Mesendoderm (in vitro differentiated cells): Measurements from ENCODE around the gene GTPBP10.
A peak's percentile ranks its signal among the peaks of the same experiment; 100 is the strongest.

ENCODE experiments used
- DNase-seq: peaks from one replicate; pipeline ENCODE4 v3.0.0; 2013
- H2AK5ac ChIP-seq: 2 replicates; pipeline ENCODE4 v1.6.1; 2013; ENCODE audit warnings: low read length, inconsistent platforms
- H2BK120ac ChIP-seq: 2 replicates; pipeline ENCODE4 v1.6.1; 2013; ENCODE audit warnings: low read depth, mild to moderate bottlenecking, low read length, moderate library complexity, mixed read lengths
- H2BK15ac ChIP-seq: replicated peaks from 2 replicates; pipeline ENCODE4 v1.6.1; 2013; ENCODE audit warnings: low read depth, mild to moderate bottlenecking, moderate library complexity
- H2BK5ac ChIP-seq: 2 replicates; pipeline ENCODE4 v1.6.1; 2013; ENCODE audit warnings: low read length, inconsistent platforms
- H3K18ac ChIP-seq: 2 replicates; pipeline ENCODE4 v1.6.1; 2013; ENCODE audit warnings: mild to moderate bottlenecking, low read length, mixed read lengths
- H3K23ac ChIP-seq: one replicate; pipeline ENCODE4 v1.6.1; 2013; ENCODE audit warnings: low read length
- H3K27ac ChIP-seq: 2 replicates; pipeline ENCODE4 v1.5.1; 2013; ENCODE audit warnings: low read depth, mild to moderate bottlenecking, inconsistent platforms, low read length, moderate library complexity
- H3K27me3 ChIP-seq: 2 replicates; pipeline ENCODE4 v1.6.1; 2013; ENCODE audit warnings: low read length, control low read depth, mild to moderate bottlenecking, inconsistent platforms; ENCODE audit not compliant: insufficient read depth, poor library complexity
- H3K36me3 ChIP-seq: 2 replicates; pipeline ENCODE4 v1.6.1; 2013; ENCODE audit warnings: low read length, inconsistent platforms; ENCODE audit not compliant: control insufficient read depth, insufficient read depth
- H3K4ac ChIP-seq: one replicate; pipeline ENCODE4 v1.6.1; 2013; ENCODE audit warnings: low read depth, mild to moderate bottlenecking, low read length, moderate library complexity
- H3K4me1 ChIP-seq: 2 replicates; pipeline ENCODE4 v1.6.1; 2013; ENCODE audit warnings: low read depth, low read length, inconsistent platforms; ENCODE audit not compliant: control insufficient read depth
- H3K4me2 ChIP-seq: 2 replicates; pipeline ENCODE4 v1.6.1; 2013; ENCODE audit warnings: low read length
- H3K4me3 ChIP-seq: 2 replicates; pipeline ENCODE4 v1.5.1; 2013; ENCODE audit warnings: mild to moderate bottlenecking, low read length
- H3K56ac ChIP-seq: one replicate; pipeline ENCODE4 v1.6.1; 2013; ENCODE audit warnings: low read length
- H3K79me1 ChIP-seq: 2 replicates; pipeline ENCODE4 v1.6.1; 2013; ENCODE audit warnings: low read length, inconsistent platforms
- H3K79me2 ChIP-seq: 2 replicates; pipeline ENCODE4 v1.6.1; 2013; ENCODE audit warnings: mild to moderate bottlenecking, low read length; ENCODE audit not compliant: control insufficient read depth, insufficient read depth
- H3K9ac ChIP-seq: 2 replicates; pipeline ENCODE4 v1.6.1; 2013; ENCODE audit warnings: low read length, inconsistent platforms
- H4K5ac ChIP-seq: one replicate; pipeline ENCODE4 v1.6.1; 2013; ENCODE audit warnings: low read length
- H4K8ac ChIP-seq: one replicate; pipeline ENCODE4 v1.6.1; 2013; ENCODE audit warnings: low read depth, mild to moderate bottlenecking, control low read depth, low read length, moderate library complexity
- WGBS: extraction: QIAGEN DNeasy Blood & Tissue Kit; methylation state at CpG from one replicate; pipeline ENCODE4 v1.1.7; 2013; ENCODE audit warnings: low lambda C conversion rate, missing lambda C conversion rate; ENCODE audit not compliant: insufficient coverage; ENCODE audit errors: extremely low coverage; 5-methylcytosine and 5-hydroxymethylcytosine counted together

Gene GTPBP10

DNA sequence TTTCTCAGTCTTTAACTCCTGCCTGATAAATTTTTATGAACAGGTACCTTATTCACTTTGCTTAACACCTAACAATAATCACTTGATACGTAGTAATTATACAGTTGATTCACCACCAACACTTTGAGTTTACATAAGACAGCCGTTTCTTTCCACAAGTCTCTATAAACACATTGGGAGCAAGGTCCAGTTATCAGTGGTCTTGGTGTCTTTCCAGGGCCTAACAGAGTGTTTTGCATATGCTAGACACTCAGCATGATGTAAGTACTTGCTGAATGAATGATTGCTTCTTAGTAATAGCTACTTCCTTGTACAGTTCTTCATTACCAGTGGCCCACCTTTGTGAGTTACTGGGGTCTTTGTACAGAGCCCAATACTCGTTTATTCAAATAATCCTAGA lies 63.2 kb downstream of the GTPBP10 start:
- no peak overlapping the region for H3K4me2 ChIP-seq
- no peaks in the 10 kb centered on the region for H3K4me1 ChIP-seq
- peaks cover 5% of the 10 kb centered on the region for H3K79me1 ChIP-seq
- H3K18ac ChIP-seq = no peak overlapping the region
- DNase-seq = no peak
- H3K9ac ChIP-seq = no peak overlapping the region
- H3K23ac ChIP-seq = no peak overlapping the region
- no peak overlapping the region for H2BK15ac ChIP-seq
- no peak overlapping the region for H3K56ac ChIP-seq
- H3K79me2 ChIP-seq = peaks cover 2% of the 10 kb centered on the region
- no peak overlapping the region for H4K5ac ChIP-seq
- no CpG with 5 or more reads among the region's 3 CpGs for WGBS
- H3K4me3 ChIP-seq = no peak overlapping the region
- no peak overlapping the region for H2BK5ac ChIP-seq
- H2BK120ac ChIP-seq = no peak overlapping the region
- H3K36me3 ChIP-seq = no peaks in the 10 kb centered on the region
- no peak overlapping the region for H2AK5ac ChIP-seq
- no peak overlapping the region for H3K4ac ChIP-seq
- no peaks in the 10 kb centered on the region for H3K27me3 ChIP-seq
- H4K8ac ChIP-seq = no peak overlapping the region
- H3K27ac ChIP-seq = no peak overlapping the region

DNA sequence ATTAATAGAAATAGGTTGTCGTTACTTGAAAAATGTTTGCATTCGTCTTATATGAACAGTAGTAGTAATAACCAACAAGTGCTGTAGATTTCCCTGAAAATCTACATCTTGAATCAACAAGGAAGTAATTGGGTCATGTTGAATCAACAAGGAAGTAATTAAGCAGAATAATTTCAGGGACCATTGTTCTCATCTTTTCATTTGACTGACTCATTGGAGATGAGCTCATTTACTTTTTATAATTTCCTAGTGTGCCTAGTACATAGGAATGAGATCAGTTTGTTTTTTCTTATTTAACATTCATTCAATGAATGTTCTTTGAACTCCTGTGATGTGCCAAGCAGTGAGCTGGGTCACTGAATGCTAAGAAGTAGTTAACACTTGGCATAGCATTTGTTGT lies 65.0 kb downstream of the GTPBP10 start:
- Histone ChIP-seq H3K27me3 (no peaks in the 10 kb centered on the region), H4K5ac (no peak overlapping the region), H2BK120ac (no peak overlapping the region), H3K56ac (no peak overlapping the region), H4K8ac (no peak overlapping the region), H2BK15ac (no peak overlapping the region), H3K79me1 (peaks cover 2% of the 10 kb centered on the region), H3K23ac (no peak overlapping the region), H3K79me2 (no peaks in the 10 kb centered on the region), H2AK5ac (no peak overlapping the region), H3K4me3 (no peak overlapping the region), H3K9ac (no peak overlapping the region), H3K4me1 (no peaks in the 10 kb centered on the region), H3K18ac (no peak overlapping the region), H3K36me3 (no peaks in the 10 kb centered on the region), H3K27ac (no peak overlapping the region), H2BK5ac (no peak overlapping the region), H3K4ac (no peak overlapping the region), H3K4me2 (no peak overlapping the region)
- DNase-seq = no peak
- no CpG with 5 or more reads among the region's 2 CpGs for WGBS

DNA sequence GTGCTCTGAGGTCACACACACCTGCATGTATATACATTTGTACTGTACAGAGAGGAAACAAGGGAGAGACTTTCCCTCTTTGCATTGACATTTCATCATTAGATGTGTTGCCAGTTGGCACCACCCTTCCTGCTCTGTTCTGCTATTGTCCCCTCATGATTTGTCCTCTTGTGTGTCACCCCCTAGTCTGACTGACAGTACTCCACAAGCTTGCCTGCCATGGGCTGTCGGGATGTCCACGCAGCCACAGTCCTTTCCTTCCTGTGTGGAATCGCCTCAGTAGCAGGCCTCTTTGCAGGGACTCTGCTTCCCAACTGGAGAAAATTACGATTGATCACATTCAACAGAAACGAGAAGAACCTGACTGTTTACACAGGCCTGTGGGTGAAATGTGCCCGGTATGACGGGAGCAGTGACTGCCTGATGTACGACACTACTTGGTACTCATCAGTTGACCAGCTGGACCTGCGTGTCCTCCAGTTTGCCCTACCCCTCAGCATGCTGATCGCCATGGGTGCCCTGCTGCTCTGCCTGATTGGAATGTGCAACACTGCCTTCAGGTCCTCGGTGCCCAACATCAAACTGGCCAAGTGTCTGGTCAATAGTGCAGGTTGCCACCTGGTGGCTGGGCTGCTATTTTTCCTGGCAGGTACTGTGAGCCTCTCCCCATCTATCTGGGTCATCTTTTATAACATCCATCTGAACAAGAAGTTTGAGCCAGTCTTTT lies 66.1 kb downstream of the GTPBP10 start:
- Histone ChIP-seq H2BK120ac (no peak overlapping the region), H3K4ac (no peak overlapping the region), H4K8ac (no peak overlapping the region), H3K4me3 (no peak overlapping the region), H3K4me2 (no peak overlapping the region), H3K36me3 (no peaks in the 10 kb centered on the region), H3K4me1 (no peaks in the 10 kb centered on the region), H3K27me3 (no peaks in the 10 kb centered on the region), H3K79me2 (no peaks in the 10 kb centered on the region), H3K18ac (no peak overlapping the region), H2BK5ac (no peak overlapping the region), H3K27ac (no peak overlapping the region), H2BK15ac (no peak overlapping the region), H2AK5ac (no peak overlapping the region), H4K5ac (no peak overlapping the region), H3K56ac (no peak overlapping the region), H3K9ac (no peak overlapping the region), H3K23ac (no peak overlapping the region), H3K79me1 (peaks cover 2% of the 10 kb centered on the region)
- WGBS = no CpG with 5 or more reads among the region's 11 CpGs
- peak; percentile 58 for DNase-seq

DNA sequence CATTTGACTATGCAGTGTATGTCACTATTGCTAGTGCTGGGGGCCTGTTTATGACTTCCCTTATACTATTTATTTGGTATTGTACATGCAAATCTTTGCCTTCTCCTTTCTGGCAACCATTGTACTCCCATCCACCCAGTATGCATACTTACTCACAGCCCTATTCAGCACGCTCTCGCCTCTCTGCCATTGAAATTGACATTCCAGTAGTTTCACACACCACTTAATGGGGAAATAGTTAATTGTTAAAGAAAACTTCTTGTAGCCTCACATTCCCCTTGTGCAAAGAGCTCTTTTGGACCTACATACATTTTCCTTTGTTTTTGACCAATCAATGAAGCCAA lies 66.6 kb downstream of the GTPBP10 start:
- H3K9ac ChIP-seq = no peak overlapping the region

DNA sequence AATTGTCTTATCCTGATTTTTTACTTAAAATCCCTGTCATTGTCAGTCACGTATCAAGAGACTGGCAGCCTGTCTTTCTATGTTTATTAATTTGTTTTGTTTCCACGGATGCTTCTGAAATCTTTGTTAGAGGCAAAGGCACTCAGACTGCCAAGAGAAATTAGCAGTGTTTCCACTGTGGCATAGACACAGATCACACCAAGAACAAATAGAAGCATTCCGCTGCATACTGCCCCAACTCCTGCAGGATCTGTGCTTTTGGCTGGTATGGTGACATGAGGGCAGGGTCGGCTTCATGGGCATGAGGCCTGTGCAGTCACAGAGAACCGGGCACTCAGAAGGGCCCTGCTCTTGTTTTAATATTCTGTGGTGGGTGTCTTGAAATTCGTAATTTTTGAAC lies 75.1 kb downstream of the GTPBP10 start:
- H3K27me3 ChIP-seq = no peaks in the 10 kb centered on the region
- no peaks in the 10 kb centered on the region for H3K79me1 ChIP-seq
- no peak overlapping the region for H2AK5ac ChIP-seq
- H4K8ac ChIP-seq = no peak overlapping the region
- H3K4ac ChIP-seq = no peak overlapping the region
- H4K5ac ChIP-seq = no peak overlapping the region
- H2BK5ac ChIP-seq = no peak overlapping the region
- no peak overlapping the region for H3K18ac ChIP-seq
- H2BK120ac ChIP-seq = no peak overlapping the region
- no peak overlapping the region for H2BK15ac ChIP-seq
- H3K56ac ChIP-seq = no peak overlapping the region
- no peak overlapping the region for H3K9ac ChIP-seq
- no peak for DNase-seq
- no peak overlapping the region for H3K23ac ChIP-seq
- no CpG with 5 or more reads among the region's 6 CpGs for WGBS
- no peak overlapping the region for H3K27ac ChIP-seq
- no peak overlapping the region for H3K4me2 ChIP-seq
- no peaks in the 10 kb centered on the region for H3K4me1 ChIP-seq
- no peaks in the 10 kb centered on the region for H3K79me2 ChIP-seq
- H3K4me3 ChIP-seq = no peak overlapping the region
- no peaks in the 10 kb centered on the region for H3K36me3 ChIP-seq

More for the DNA sequence above, 66.6 kb downstream of the GTPBP10 start:
- Histone ChIP-seq H4K5ac (no peak overlapping the region), H3K27me3 (no peaks in the 10 kb centered on the region), H3K4me1 (no peaks in the 10 kb centered on the region), H3K56ac (no peak overlapping the region), H3K23ac (no peak overlapping the region), H3K27ac (no peak overlapping the region), H3K18ac (no peak overlapping the region), H2BK120ac (no peak overlapping the region), H3K4me2 (no peak overlapping the region), H2BK5ac (no peak overlapping the region), H4K8ac (no peak overlapping the region), H3K79me1 (peaks cover 2% of the 10 kb centered on the region), H3K4ac (no peak overlapping the region), H3K4me3 (no peak overlapping the region), H2BK15ac (no peak overlapping the region), H2AK5ac (no peak overlapping the region), H3K79me2 (no peaks in the 10 kb centered on the region), H3K36me3 (no peaks in the 10 kb centered on the region)
- no CpG with 5 or more reads among the region's 2 CpGs for WGBS
- DNase-seq = no peak

GRCh38 chr7:90424720-90425119 lies 78.2 kb downstream of the GTPBP10 start:
- no peak overlapping the region for H3K27ac ChIP-seq
- no peak overlapping the region for H2BK15ac ChIP-seq
- no peak overlapping the region for H2BK5ac ChIP-seq
- H3K27me3 ChIP-seq = no peaks in the 10 kb centered on the region
- H3K18ac ChIP-seq = no peak overlapping the region
- H3K4me1 ChIP-seq = no peaks in the 10 kb centered on the region
- H3K79me1 ChIP-seq = no peaks in the 10 kb centered on the region
- no peaks in the 10 kb centered on the region for H3K36me3 ChIP-seq
- H3K4me3 ChIP-seq = no peak overlapping the region
- no peaks in the 10 kb centered on the region for H3K79me2 ChIP-seq
- DNase-seq = no peak
- no peak overlapping the region for H3K4me2 ChIP-seq
- no peak overlapping the region for H4K8ac ChIP-seq
- WGBS = no CpG with 5 or more reads among the region's 3 CpGs
- no peak overlapping the region for H4K5ac ChIP-seq
- H2BK120ac ChIP-seq = no peak overlapping the region
- no peak overlapping the region for H3K9ac ChIP-seq
- H3K23ac ChIP-seq = no peak overlapping the region
- no peak overlapping the region for H3K4ac ChIP-seq
- H3K56ac ChIP-seq = no peak overlapping the region
- no peak overlapping the region for H2AK5ac ChIP-seq
